GM19467 (cell line): ENCODE results near the gene XRCC1.
"Not testable (repeated sequence)": the region's sequence is repeated elsewhere in the genome, so short reads cannot be mapped to it uniquely, and the experiment has no call there.

ENCODE experiments used
- ATAC-seq: cut with Tn5 transposase; IDR thresholded peaks from one replicate; pipeline ENCODE4 v1.9.1; 2021; ENCODE audit warnings: mild to moderate bottlenecking, moderate library complexity; ENCODE audit not compliant: unreplicated experiment

The XRCC1 gene

GRCh38 chr19:43548706-43549105 lies 26.6 kb downstream of the XRCC1 start:
- no peak for ATAC-seq

GRCh38 chr19:43547926-43548325 lies 27.4 kb downstream of the XRCC1 start:
- ATAC-seq, result not testable (repeated sequence)

GRCh38 chr19:43546581-43546980 lies 28.7 kb downstream of the XRCC1 start:
- ATAC-seq, result no peak

GRCh38 chr19:43545981-43546380 lies 29.3 kb downstream of the XRCC1 start:
- ATAC-seq, result no peak

- no peak for ATAC-seq
Measured at GRCh38 chr19:43545276-43545675, 30.1 kb downstream of the XRCC1 start.

GRCh38 chr19:43544077-43544476 lies 31.2 kb downstream of the XRCC1 start:
- no peak for ATAC-seq

- no peak for ATAC-seq
Measured at GRCh38 chr19:43541920-43542650, 33.2 kb downstream of the XRCC1 start.

- ATAC-seq, result no peak
Measured at GRCh38 chr19:43540381-43540780, 34.9 kb downstream of the XRCC1 start.

GRCh38 chr19:43538922-43539321 lies 36.4 kb downstream of the XRCC1 start:
- no peak for ATAC-seq

- ATAC-seq, result no peak
Measured at GRCh38 chr19:43534816-43535761, 40.2 kb downstream of the XRCC1 start.

GRCh38 chr19:43534305-43534815 lies 41.0 kb downstream of the XRCC1 start:
- no peak for ATAC-seq

GRCh38 chr19:43533546-43534304 lies 41.6 kb downstream of the XRCC1 start:
- ATAC-seq, result peak; percentile 52

- ATAC-seq, result peak; percentile 49
Measured at GRCh38 chr19:43532962-43533545, 42.3 kb downstream of the XRCC1 start, which contains the start of gene ZNF575. TSS of gene ZNF575 (plus strand) at chr19:43533188. CDS start at chr19:43534423, 1,235 bp downstream.

- no peak for ATAC-seq
Measured at GRCh38 chr19:43532571-43532961, 42.8 kb downstream of the XRCC1 start.

GRCh38 chr19:43527860-43528622 lies 47.3 kb downstream of the XRCC1 start:
- no peak for ATAC-seq

- peak; percentile 50 for ATAC-seq
Measured at GRCh38 chr19:43526884-43527859, 48.2 kb downstream of the XRCC1 start, which contains the start of gene ETHE1. TSS of gene ETHE1 (minus strand) at chr19:43527201. CDS start at chr19:43527177, 24 bp downstream.

GRCh38 chr19:43525836-43526771 lies 49.2 kb downstream of the XRCC1 start:
- ATAC-seq, result no peak
